Neural cell (in vitro differentiated cells): ENCODE measurements around the gene CYB5R2. TPM values are rescaled to one million over a fixed set of nuclear protein-coding genes. Genes with fewer than 3 reads are reported as not detected.

Experiments
- H2AFZ ChIP-seq: fragments of 200-600, 300-800 bp; sonication (generic), shearing (Covaris generic); 2 replicates; pipeline ENCODE4 v1.6.0; 2014; ENCODE audit warnings: low read depth, mild to moderate bottlenecking, antibody characterized with exemption, low read length, moderate library complexity
- H3F3A ChIP-seq: fragments of 200-600 bp; shearing (Covaris generic); 2 replicates; pipeline ENCODE4 v1.6.1; 2016; ENCODE audit warnings: mild to moderate bottlenecking, moderate library complexity, mixed read lengths, antibody characterized with exemption, low read length; ENCODE audit not compliant: insufficient read depth, poor library complexity, severe bottlenecking
- H3K27ac ChIP-seq: fragments of 200-600, 300-800 bp; sonication (generic), shearing (Covaris generic); 2 replicates; pipeline ENCODE4 v1.5.1; 2014; ENCODE audit warnings: mild to moderate bottlenecking, low read length, moderate library complexity
- H3K27me3 ChIP-seq: fragments of 300-800, 200-600 bp; sonication (generic), shearing (Covaris generic); 2 replicates; pipeline ENCODE4 v1.6.0; 2014; ENCODE audit warnings: mild to moderate bottlenecking, low read depth, low read length, moderate library complexity; ENCODE audit not compliant: insufficient read depth
- H3K36me3 ChIP-seq: fragments of 300-800, 200-600 bp; sonication (generic), shearing (Covaris generic); 2 replicates; pipeline ENCODE4 v1.5.1; 2014; ENCODE audit warnings: mild to moderate bottlenecking, antibody characterized with exemption, low read length, moderate library complexity; ENCODE audit not compliant: insufficient read depth
- H3K4me2 ChIP-seq: fragments of 300-800, 200-600 bp; sonication (generic), shearing (Covaris generic); 2 replicates; pipeline ENCODE4 v1.6.0; 2014; ENCODE audit warnings: mild to moderate bottlenecking, low read length
- H3K4me3 ChIP-seq: fragments of 300-800, 200-600 bp; sonication (generic), shearing (Covaris generic); 2 replicates; pipeline ENCODE4 v1.5.1; 2014; ENCODE audit warnings: mild to moderate bottlenecking, low read length, moderate library complexity
- H3K79me2 ChIP-seq: fragments of 200-600 bp; shearing (Covaris generic); replicated peaks from 2 replicates; pipeline ENCODE4 v1.6.0; 2014; ENCODE audit warnings: mild to moderate bottlenecking, low read length, moderate library complexity; ENCODE audit not compliant: insufficient read depth
- H3K9ac ChIP-seq: fragments of 300-800, 200-600 bp; sonication (generic), shearing (Covaris generic); 2 replicates; pipeline ENCODE4 v1.6.1; 2016; ENCODE audit warnings: mild to moderate bottlenecking, low read length, mixed read lengths
- H3K9me2 ChIP-seq: fragments of 200-600 bp; shearing (Covaris generic); 2 replicates; pipeline ENCODE4 v1.6.1; 2016; ENCODE audit warnings: mild to moderate bottlenecking, low read length, mixed read lengths; ENCODE audit not compliant: insufficient read depth
- H3K9me3 ChIP-seq: fragments of 200-600, 300-800 bp; sonication (generic), shearing (Covaris generic); 2 replicates; pipeline ENCODE4 v1.6.1; 2016; ENCODE audit warnings: mild to moderate bottlenecking, mixed run types, low read length, moderate library complexity, mixed read lengths
- H4K20me1 ChIP-seq: fragments of 200-600 bp; shearing (Covaris generic); 2 replicates; pipeline ENCODE4 v1.6.1; 2016; ENCODE audit warnings: mild to moderate bottlenecking, mixed run types; ENCODE audit not compliant: insufficient read depth
- EP300 ChIP-seq: fragments of 450-650 bp; conservative IDR thresholded peaks from 2 replicates; pipeline ENCODE4 v1.6.1; 2014; ENCODE audit warnings: antibody characterized with exemption, mild to moderate bottlenecking, moderate library complexity; ENCODE audit not compliant: poor library complexity, severe bottlenecking
- EZH2 ChIP-seq: fragments of 200-600, 300-800 bp; shearing (Covaris generic), sonication (generic); IDR thresholded peaks from 2 replicates; pipeline ENCODE4 v1.6.1; 2014; ENCODE audit warnings: antibody characterized with exemption, low read length, borderline replicate concordance, mild to moderate bottlenecking; ENCODE audit not compliant: insufficient read depth, poor library complexity, severe bottlenecking
- MXI1 ChIP-seq: fragments of 450-650 bp; conservative IDR thresholded peaks from 2 replicates; pipeline ENCODE4 v1.6.1; 2014; ENCODE audit warnings: antibody characterized with exemption, mild to moderate bottlenecking; ENCODE audit not compliant: poor library complexity, severe bottlenecking
- POLR2AphosphoS5 ChIP-seq: IDR thresholded peaks from 2 replicates; pipeline ENCODE4 v1.6.1; 2012
- RAD21 ChIP-seq: fragments of 450-650 bp; conservative IDR thresholded peaks from 2 replicates; pipeline ENCODE4 v1.6.1; 2014; ENCODE audit warnings: antibody characterized with exemption, mild to moderate bottlenecking, moderate library complexity
- SMC3 ChIP-seq: fragments of 450-650 bp; conservative IDR thresholded peaks from 2 replicates; pipeline ENCODE4 v1.6.1; 2014; ENCODE audit warnings: antibody characterized with exemption, mild to moderate bottlenecking, moderate library complexity; ENCODE audit not compliant: poor library complexity
- TAF1 ChIP-seq: IDR thresholded peaks from 2 replicates; pipeline ENCODE4 v1.6.1; 2012; ENCODE audit warnings: low read depth
- polyA plus RNA-seq: library from polyadenylated mRNA; depleted of rRNA; stranded (reverse); fragments of >200 nt; gene quantifications from 2 replicates; pipeline ENCODE4 v1.2.3, GENCODE V29; 2014
- TF ChIP-seq, protein P1 (sequence below): IDR thresholded peaks from 2 replicates; pipeline ENCODE4 v1.6.1; 2012; ENCODE audit warnings: borderline replicate concordance
- TF ChIP-seq, protein P2 (sequence below): fragments of 450-650 bp; IDR thresholded peaks from 2 replicates; pipeline ENCODE4 v1.5.1; 2014; ENCODE audit warnings: antibody characterized with exemption, mild to moderate bottlenecking, moderate library complexity; ENCODE audit not compliant: poor library complexity, severe bottlenecking

Gene CYB5R2
- polyA plus RNA-seq, 1 donor from 2014 or later, result not detected

DNA sequence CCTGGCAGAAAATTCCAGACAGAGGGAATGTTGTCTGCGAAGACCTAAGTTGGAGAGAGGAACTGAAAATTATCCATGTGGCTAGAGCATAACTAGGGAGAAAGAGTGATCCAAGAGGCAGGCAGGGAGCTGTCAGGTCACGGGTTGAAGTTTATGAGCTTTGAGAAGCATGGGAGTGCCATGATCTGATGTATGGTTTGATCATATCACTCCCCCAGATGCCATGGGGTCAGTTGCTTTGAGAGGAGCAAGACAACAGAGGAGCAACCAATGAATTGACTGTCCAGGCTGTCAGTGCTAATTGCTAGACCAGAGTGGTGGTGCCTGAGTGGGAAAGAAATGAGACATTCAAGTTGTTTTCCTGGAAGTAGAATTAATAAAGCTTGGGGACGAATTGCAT, 54.0 kb downstream of the CYB5R2 start:
- Histone ChIP-seq H3K36me3 (no peaks in the 10 kb centered on the region), H3K9ac (no peak overlapping the region), H2AFZ (no peak overlapping the region), H3K27ac (no peak overlapping the region), H3K79me2 (no peaks in the 10 kb centered on the region), H3K27me3 (no peaks in the 10 kb centered on the region), H4K20me1 (no peaks in the 10 kb centered on the region), H3K9me3 (no peaks in the 10 kb centered on the region), H3K9me2 (no peaks in the 10 kb centered on the region), H3K4me2 (no peak overlapping the region), H3F3A (no peaks in the 10 kb centered on the region), H3K4me3 (no peak overlapping the region)
- no peak for TF ChIP-seq RAD21
- TF ChIP-seq POLR2AphosphoS5, result no peak
- TF ChIP-seq, protein P1, sequence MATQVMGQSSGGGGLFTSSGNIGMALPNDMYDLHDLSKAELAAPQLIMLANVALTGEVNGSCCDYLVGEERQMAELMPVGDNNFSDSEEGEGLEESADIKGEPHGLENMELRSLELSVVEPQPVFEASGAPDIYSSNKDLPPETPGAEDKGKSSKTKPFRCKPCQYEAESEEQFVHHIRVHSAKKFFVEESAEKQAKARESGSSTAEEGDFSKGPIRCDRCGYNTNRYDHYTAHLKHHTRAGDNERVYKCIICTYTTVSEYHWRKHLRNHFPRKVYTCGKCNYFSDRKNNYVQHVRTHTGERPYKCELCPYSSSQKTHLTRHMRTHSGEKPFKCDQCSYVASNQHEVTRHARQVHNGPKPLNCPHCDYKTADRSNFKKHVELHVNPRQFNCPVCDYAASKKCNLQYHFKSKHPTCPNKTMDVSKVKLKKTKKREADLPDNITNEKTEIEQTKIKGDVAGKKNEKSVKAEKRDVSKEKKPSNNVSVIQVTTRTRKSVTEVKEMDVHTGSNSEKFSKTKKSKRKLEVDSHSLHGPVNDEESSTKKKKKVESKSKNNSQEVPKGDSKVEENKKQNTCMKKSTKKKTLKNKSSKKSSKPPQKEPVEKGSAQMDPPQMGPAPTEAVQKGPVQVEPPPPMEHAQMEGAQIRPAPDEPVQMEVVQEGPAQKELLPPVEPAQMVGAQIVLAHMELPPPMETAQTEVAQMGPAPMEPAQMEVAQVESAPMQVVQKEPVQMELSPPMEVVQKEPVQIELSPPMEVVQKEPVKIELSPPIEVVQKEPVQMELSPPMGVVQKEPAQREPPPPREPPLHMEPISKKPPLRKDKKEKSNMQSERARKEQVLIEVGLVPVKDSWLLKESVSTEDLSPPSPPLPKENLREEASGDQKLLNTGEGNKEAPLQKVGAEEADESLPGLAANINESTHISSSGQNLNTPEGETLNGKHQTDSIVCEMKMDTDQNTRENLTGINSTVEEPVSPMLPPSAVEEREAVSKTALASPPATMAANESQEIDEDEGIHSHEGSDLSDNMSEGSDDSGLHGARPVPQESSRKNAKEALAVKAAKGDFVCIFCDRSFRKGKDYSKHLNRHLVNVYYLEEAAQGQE, result no peak
- no peak for TF ChIP-seq EP300
- no peak for TF ChIP-seq EZH2
- TF ChIP-seq TAF1, result no peak
- TF ChIP-seq SMC3, result no peak
- TF ChIP-seq, protein P2, sequence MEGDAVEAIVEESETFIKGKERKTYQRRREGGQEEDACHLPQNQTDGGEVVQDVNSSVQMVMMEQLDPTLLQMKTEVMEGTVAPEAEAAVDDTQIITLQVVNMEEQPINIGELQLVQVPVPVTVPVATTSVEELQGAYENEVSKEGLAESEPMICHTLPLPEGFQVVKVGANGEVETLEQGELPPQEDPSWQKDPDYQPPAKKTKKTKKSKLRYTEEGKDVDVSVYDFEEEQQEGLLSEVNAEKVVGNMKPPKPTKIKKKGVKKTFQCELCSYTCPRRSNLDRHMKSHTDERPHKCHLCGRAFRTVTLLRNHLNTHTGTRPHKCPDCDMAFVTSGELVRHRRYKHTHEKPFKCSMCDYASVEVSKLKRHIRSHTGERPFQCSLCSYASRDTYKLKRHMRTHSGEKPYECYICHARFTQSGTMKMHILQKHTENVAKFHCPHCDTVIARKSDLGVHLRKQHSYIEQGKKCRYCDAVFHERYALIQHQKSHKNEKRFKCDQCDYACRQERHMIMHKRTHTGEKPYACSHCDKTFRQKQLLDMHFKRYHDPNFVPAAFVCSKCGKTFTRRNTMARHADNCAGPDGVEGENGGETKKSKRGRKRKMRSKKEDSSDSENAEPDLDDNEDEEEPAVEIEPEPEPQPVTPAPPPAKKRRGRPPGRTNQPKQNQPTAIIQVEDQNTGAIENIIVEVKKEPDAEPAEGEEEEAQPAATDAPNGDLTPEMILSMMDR, result no peak

DNA sequence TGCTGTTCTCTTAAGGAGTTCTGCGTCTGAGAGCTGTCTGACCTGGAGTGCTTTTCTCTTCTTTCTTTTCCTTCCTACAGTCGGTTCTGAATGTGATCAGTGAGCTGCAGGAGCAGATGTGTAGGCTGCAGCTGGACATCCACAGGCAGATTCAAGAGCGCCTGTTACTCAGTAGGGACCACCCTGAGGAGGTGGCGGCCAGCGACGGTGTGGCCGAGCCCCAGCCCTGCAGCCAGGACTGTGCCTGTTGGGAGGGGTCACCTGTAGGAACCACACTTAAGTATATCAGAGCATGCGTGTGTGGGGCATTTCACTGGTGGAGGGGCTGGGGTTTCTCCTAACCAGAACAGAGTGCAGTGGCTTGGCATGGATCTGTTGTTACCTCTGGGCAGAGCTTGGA, 56.3 kb downstream of the CYB5R2 start:
- TF ChIP-seq MXI1, result no peak
- no peak for TF ChIP-seq SMC3
- TF ChIP-seq, protein P1, result no peak
- TF ChIP-seq, protein P2, result no peak
- TF ChIP-seq RAD21, result no peak
- no peak for TF ChIP-seq EP300
- no peak for TF ChIP-seq TAF1
- no peak for TF ChIP-seq EZH2
- no peak for TF ChIP-seq POLR2AphosphoS5
- H3K9me2 ChIP-seq, result no peaks in the 10 kb centered on the region
- no peaks in the 10 kb centered on the region for H3K79me2 ChIP-seq
- no peak overlapping the region for H3K4me3 ChIP-seq
- no peak overlapping the region for H3K9ac ChIP-seq
- no peaks in the 10 kb centered on the region for H3K36me3 ChIP-seq
- H3K4me2 ChIP-seq, result no peak overlapping the region
- no peak overlapping the region for H3K27ac ChIP-seq
- no peaks in the 10 kb centered on the region for H3K9me3 ChIP-seq
- H4K20me1 ChIP-seq, result no peaks in the 10 kb centered on the region
- no peaks in the 10 kb centered on the region for H3F3A ChIP-seq
- no peaks in the 10 kb centered on the region for H3K27me3 ChIP-seq
- no peak overlapping the region for H2AFZ ChIP-seq
